GM12801 (cell line): Measurements from ENCODE around the gene PDXDC1.
"Not testable (repeated sequence)": the region's sequence is repeated elsewhere in the genome, so short reads cannot be mapped to it uniquely, and the experiment has no call there.

Source experiments
- CTCF ChIP-seq: IDR thresholded peaks from one replicate; pipeline ENCODE4 v1.5.1; 2011; ENCODE audit warnings: control low read depth; ENCODE audit not compliant: insufficient read length; ENCODE audit errors: extremely low read depth

PDXDC1 gene

GRCh38 chr16:15054357-15055140, 79.7 kb downstream of the PDXDC1 start:
- no peak for TF ChIP-seq CTCF

- no peak for TF ChIP-seq CTCF
Observed at GRCh38 chr16:15055141-15056053, 80.6 kb downstream of the PDXDC1 start.

DNA sequence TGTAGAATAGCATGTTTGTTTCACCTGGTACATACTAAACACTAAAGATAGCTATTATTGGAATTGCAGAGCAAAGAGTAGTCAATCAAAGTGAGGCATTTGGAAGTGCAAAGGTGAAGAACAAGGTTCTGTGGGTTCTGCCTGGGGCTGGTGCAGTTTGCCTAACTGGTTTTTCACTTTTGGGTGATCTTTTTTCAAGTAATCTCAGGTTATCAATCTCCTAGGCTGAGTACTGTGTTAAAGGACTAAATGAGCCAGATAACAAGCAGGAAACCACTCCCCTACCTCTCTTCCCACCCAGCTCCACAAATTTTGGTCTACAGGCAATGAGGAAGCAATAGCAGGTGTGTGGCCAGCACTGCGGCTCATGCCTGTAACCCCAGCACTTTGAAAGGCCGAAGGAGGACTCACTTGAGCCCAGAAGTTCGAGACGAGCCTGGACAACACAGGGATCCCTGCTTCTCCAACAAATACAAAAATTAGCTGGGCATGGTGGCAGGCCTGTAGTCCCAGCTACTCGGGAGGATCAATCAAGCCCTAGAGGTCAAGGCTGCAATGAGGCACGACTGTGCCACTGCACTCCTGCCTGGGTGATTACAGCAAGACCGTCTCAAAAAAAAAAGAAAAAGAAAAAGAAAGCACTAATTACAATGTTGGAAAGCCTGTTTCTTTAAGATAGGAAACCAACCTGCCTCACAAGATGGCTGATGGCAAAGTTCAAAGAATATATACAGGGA, 83.0 kb downstream of the PDXDC1 start:
- no peak for TF ChIP-seq CTCF

DNA sequence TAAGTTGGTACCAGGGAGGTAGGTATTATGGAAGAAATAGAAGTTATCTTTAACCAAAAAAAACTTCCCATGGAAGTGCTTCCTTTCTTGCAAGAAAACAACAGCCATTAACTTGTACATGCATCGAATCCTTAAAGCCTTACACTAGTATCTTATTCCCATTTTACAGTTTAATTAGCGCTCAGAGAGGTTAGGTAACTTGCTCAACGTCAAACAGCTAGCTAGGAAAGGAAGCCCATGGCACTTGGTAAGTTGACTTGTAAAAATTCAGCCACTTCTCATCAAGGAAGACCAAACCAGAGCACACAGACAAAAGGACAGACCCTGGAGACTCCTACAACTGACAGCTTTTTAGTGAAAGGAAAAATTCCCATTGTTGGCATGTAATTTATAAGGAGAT, 84.5 kb downstream of the PDXDC1 start:
- TF ChIP-seq CTCF = no peak

DNA sequence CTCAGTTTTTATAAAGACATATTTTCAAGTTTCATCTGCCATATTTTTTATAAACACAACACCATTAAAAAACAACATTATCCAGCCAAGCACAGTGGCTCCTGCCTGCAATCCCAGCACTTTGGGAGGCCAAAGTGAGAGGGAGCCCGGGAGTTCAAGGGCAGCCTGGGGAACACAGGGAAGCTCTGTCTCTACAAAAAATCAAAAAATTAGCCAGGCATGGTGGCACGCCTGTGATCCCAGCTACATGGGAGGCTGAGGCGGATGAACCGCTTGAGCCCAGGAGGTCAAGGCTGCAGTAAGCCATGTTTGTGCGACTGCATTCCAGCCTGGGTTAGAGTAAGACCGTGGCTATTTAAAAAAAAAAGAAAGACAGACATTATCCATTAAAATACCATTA, 98.3 kb downstream of the PDXDC1 start:
- TF ChIP-seq CTCF = no peak

- TF ChIP-seq CTCF = not testable (repeated sequence)
Observed at GRCh38 chr16:15093955-15094827, 119.4 kb downstream of the PDXDC1 start, which contains the start of gene RRN3. RRN3 (minus strand) TSS chr16:15094272; CDS start chr16:15094233, 39 bp downstream.
